H9 (cell line): Measurements from ENCODE around the gene DKKL1. TPM values are rescaled to one million over a fixed set of nuclear protein-coding genes. Genes with fewer than 3 reads are reported as not detected.

Experiments
- DNase-seq: peaks from one replicate; pipeline ENCODE4 v3.0.0-alpha.2; 2017
- H2AFZ ChIP-seq: one replicate; pipeline ENCODE4 v1.6.1; 2013; ENCODE audit warnings: mild to moderate bottlenecking, low read length, control low read depth, moderate library complexity
- H2AK5ac ChIP-seq: 2 replicates; pipeline ENCODE4 v1.6.1; 2013; ENCODE audit warnings: low read length, control low read depth, mixed read lengths; ENCODE audit not compliant: insufficient read length
- H2BK120ac ChIP-seq: one replicate; pipeline ENCODE4 v1.6.1; 2013; ENCODE audit warnings: low read depth, mild to moderate bottlenecking, low read length, control low read depth, inconsistent platforms; ENCODE audit not compliant: poor library complexity, severe bottlenecking
- H2BK12ac ChIP-seq: 2 replicates; pipeline ENCODE4 v1.6.1; 2013; ENCODE audit warnings: low read length, control low read depth, mixed read lengths, low read depth; ENCODE audit not compliant: insufficient read length
- H2BK15ac ChIP-seq: 2 replicates; pipeline ENCODE4 v1.6.1; 2013; ENCODE audit warnings: low read depth, low read length, control low read depth
- H2BK20ac ChIP-seq: one replicate; pipeline ENCODE4 v1.6.1; 2013; ENCODE audit warnings: low read depth, mild to moderate bottlenecking, low read length, control low read depth, inconsistent platforms; ENCODE audit not compliant: poor library complexity, severe bottlenecking
- H2BK5ac ChIP-seq: 2 replicates; pipeline ENCODE4 v1.6.1; 2013; ENCODE audit warnings: low read length, control low read depth, mixed read lengths; ENCODE audit not compliant: insufficient read length
- H3K14ac ChIP-seq: 2 replicates; pipeline ENCODE4 v1.6.1; 2013; ENCODE audit warnings: low read length, control low read depth; ENCODE audit not compliant: insufficient read depth
- H3K18ac ChIP-seq: 2 replicates; pipeline ENCODE4 v1.6.1; 2013; ENCODE audit warnings: low read depth, mild to moderate bottlenecking, mixed read lengths, low read length, control low read depth; ENCODE audit not compliant: insufficient read length
- H3K23ac ChIP-seq: 2 replicates; pipeline ENCODE4 v1.6.1; 2013; ENCODE audit warnings: low read length, control low read depth, mixed read lengths, low read depth; ENCODE audit not compliant: insufficient read length
- H3K23me2 ChIP-seq: 2 replicates; pipeline ENCODE4 v1.6.1; 2013; ENCODE audit warnings: low read depth, mild to moderate bottlenecking, mixed read lengths, low read length, control low read depth; ENCODE audit not compliant: insufficient read length, poor library complexity, severe bottlenecking
- H3K27ac ChIP-seq: 2 replicates; pipeline ENCODE4 v1.5.1; 2013; ENCODE audit warnings: low read length, control low read depth, mixed read lengths, low read depth; ENCODE audit not compliant: insufficient read length
- H3K27me3 ChIP-seq: 2 replicates; pipeline ENCODE4 v1.6.1; 2013; ENCODE audit warnings: low read length, control low read depth, inconsistent platforms; ENCODE audit not compliant: insufficient read depth
- H3K4ac ChIP-seq: 2 replicates; pipeline ENCODE4 v1.6.1; 2013; ENCODE audit warnings: low read depth, mild to moderate bottlenecking, control low read depth, inconsistent platforms, low read length, moderate library complexity
- H3K4me1 ChIP-seq: 2 replicates; pipeline ENCODE4 v1.6.1; 2013; ENCODE audit warnings: low read length, control low read depth, inconsistent platforms; ENCODE audit not compliant: insufficient read depth
- H3K4me2 ChIP-seq: 2 replicates; pipeline ENCODE4 v1.6.1; 2013; ENCODE audit warnings: low read length, control low read depth, mixed read lengths; ENCODE audit not compliant: insufficient read length, insufficient read depth
- H3K56ac ChIP-seq: 2 replicates; pipeline ENCODE4 v1.6.1; 2013; ENCODE audit warnings: low read depth, mild to moderate bottlenecking, mixed read lengths, low read length, control low read depth; ENCODE audit not compliant: insufficient read length
- H3K79me1 ChIP-seq: 2 replicates; pipeline ENCODE4 v1.6.1; 2013; ENCODE audit warnings: low read depth, mild to moderate bottlenecking, moderate library complexity, low read length, control low read depth, inconsistent platforms; ENCODE audit not compliant: insufficient read depth, poor library complexity, severe bottlenecking
- H3K79me2 ChIP-seq: 2 replicates; pipeline ENCODE4 v1.6.1; 2013; ENCODE audit warnings: low read length, control low read depth, inconsistent platforms; ENCODE audit not compliant: insufficient read depth
- H3K9ac ChIP-seq: 2 replicates; pipeline ENCODE4 v1.6.1; 2013; ENCODE audit warnings: low read length, control low read depth, mixed read lengths; ENCODE audit not compliant: insufficient read length; ENCODE audit errors: extremely low read depth
- H3K9me3 ChIP-seq: one replicate; pipeline ENCODE4 v1.6.1; 2013; ENCODE audit warnings: low read depth, low read length, inconsistent platforms; ENCODE audit not compliant: control insufficient read depth
- H3T11ph ChIP-seq: one replicate; pipeline ENCODE4 v1.6.1; 2013; ENCODE audit warnings: mild to moderate bottlenecking, low read length, control low read depth, inconsistent platforms
- H4K20me1 ChIP-seq: one replicate; pipeline ENCODE4 v1.6.1; 2013; ENCODE audit not compliant: control insufficient read depth, insufficient read length, insufficient read depth
- H4K5ac ChIP-seq: 2 replicates; pipeline ENCODE4 v1.6.1; 2013; ENCODE audit warnings: low read depth, mild to moderate bottlenecking, mixed read lengths, low read length, control low read depth; ENCODE audit not compliant: insufficient read length
- H4K8ac ChIP-seq: replicated peaks from 2 replicates; pipeline ENCODE4 v1.6.1; 2013; ENCODE audit warnings: low read length, control low read depth, mixed read lengths, low read depth; ENCODE audit not compliant: insufficient read length
- H4K91ac ChIP-seq: 2 replicates; pipeline ENCODE4 v1.6.1; 2013; ENCODE audit warnings: low read depth, mild to moderate bottlenecking, moderate library complexity, mixed read lengths, low read length, control low read depth; ENCODE audit not compliant: insufficient read length
- H3K27ac Mint-ChIP-seq, 3 experiments: 2 replicates in 2 of 3; 3 replicates in 1 of 3; pipeline ENCODE4 v1.8.0; 2020 to 2021; ENCODE audit warnings: mixed read lengths in 3 of 3, mild to moderate bottlenecking in 1 of 3, moderate library complexity in 1 of 3
- H3K27me3 Mint-ChIP-seq: 2 replicates; pipeline ENCODE4 v1.8.0; 2021; ENCODE audit warnings: low read depth, mild to moderate bottlenecking, moderate library complexity, mixed read lengths
- H3K36me3 Mint-ChIP-seq, 3 experiments: 2 replicates in 2 of 3; 3 replicates in 1 of 3; pipeline ENCODE4 v1.8.0; 2020 to 2021; ENCODE audit warnings: low read depth in 3 of 3, mixed read lengths in 3 of 3; ENCODE audit not compliant: insufficient read depth in 1 of 3
- H3K4me1 Mint-ChIP-seq, 2 experiments: 2 replicates each; pipeline ENCODE4 v1.8.0; 2020; ENCODE audit warnings: mixed read lengths in 2 of 2
- H3K4me3 Mint-ChIP-seq, 2 experiments: 2 replicates in 1 of 2; 3 replicates in 1 of 2; pipeline ENCODE4 v1.8.0; 2020 to 2021; ENCODE audit warnings: mild to moderate bottlenecking in 2 of 2, mixed read lengths in 2 of 2, moderate library complexity in 1 of 2
- H3K9me3 Mint-ChIP-seq, 2 experiments: 2 replicates in 1 of 2; 3 replicates in 1 of 2; pipeline ENCODE4 v1.8.0; 2020; ENCODE audit warnings: mild to moderate bottlenecking in 2 of 2, mixed read lengths in 2 of 2, moderate library complexity in 1 of 2
- CTCF ChIP-seq: fragments of 200-600 bp; sonication (generic); conservative IDR thresholded peaks from 3 replicates; pipeline ENCODE4 v1.8.0; 2021; ENCODE audit warnings: antibody characterized with exemption, mild to moderate bottlenecking
- whole genome bisulfite sequencing: extraction: QIAGEN DNeasy Blood & Tissue Kit; methylation state at CpG from one replicate; pipeline ENCODE4 v1.1.7; 2013; ENCODE audit warnings: missing lambda C conversion rate, low lambda C conversion rate, mixed read lengths; ENCODE audit not compliant: insufficient read length; ENCODE audit errors: extremely low coverage; 5-methylcytosine and 5-hydroxymethylcytosine counted together
- total RNA-seq: library from RNA; stranded (reverse); gene quantifications from 2 replicates; pipeline ENCODE4 v1.2.1, GENCODE V29; 2021

Gene DKKL1
- total RNA-seq, 1 experiment from 2014 or later = 3.5 TPM

GRCh38 chr19:49315111-49315510 lies 48.6 kb upstream of the DKKL1 start:
- no peaks in the 10 kb centered on the region for H3K4me1 Mint-ChIP-seq
- H3K4me1 ChIP-seq = no peaks in the 10 kb centered on the region
- H3K9ac ChIP-seq = no peak overlapping the region
- H3K23me2 ChIP-seq = no peaks in the 10 kb centered on the region
- peaks cover 9 to 27% (median 19%) of the 10 kb centered on the region in 3 experiments for H3K36me3 Mint-ChIP-seq
- no peak for TF ChIP-seq CTCF
- no peaks in the 10 kb centered on the region for H3K27me3 ChIP-seq
- H3K9me3 ChIP-seq = no peaks in the 10 kb centered on the region
- H3K27ac ChIP-seq = no peak overlapping the region
- no peak overlapping the region for H2AK5ac ChIP-seq
- no peak overlapping the region for H3K27ac Mint-ChIP-seq
- H4K20me1 ChIP-seq = no peaks in the 10 kb centered on the region
- WGBS = no CpG with 5 or more reads among the region's 1 CpG
- H3K4me3 Mint-ChIP-seq = no peak overlapping the region
- no peak overlapping the region for H2BK20ac ChIP-seq
- H3K23ac ChIP-seq = no peak overlapping the region
- H3K18ac ChIP-seq = no peak overlapping the region
- H2BK12ac ChIP-seq = no peak overlapping the region
- H4K5ac ChIP-seq = no peak overlapping the region
- no peak overlapping the region for H3K14ac ChIP-seq
- no peak overlapping the region for H3T11ph ChIP-seq
- no peaks in the 10 kb centered on the region for H3K27me3 Mint-ChIP-seq
- no peak overlapping the region for H2AFZ ChIP-seq
- no peak overlapping the region for H3K56ac ChIP-seq
- no peak for DNase-seq
- H4K91ac ChIP-seq = no peak overlapping the region
- no peak overlapping the region for H4K8ac ChIP-seq
- no peaks in the 10 kb centered on the region for H3K79me1 ChIP-seq
- H3K4ac ChIP-seq = no peak overlapping the region
- H3K79me2 ChIP-seq = no peaks in the 10 kb centered on the region
- no peak overlapping the region for H3K4me2 ChIP-seq
- H3K9me3 Mint-ChIP-seq = peaks cover 12 to 20% of the 10 kb centered on the region in 2 experiments; a peak in 4 of 5 replicates
- no peak overlapping the region for H2BK5ac ChIP-seq
- H2BK15ac ChIP-seq = no peak overlapping the region
- no peak overlapping the region for H2BK120ac ChIP-seq
